ENCODE data around the gene SYTL1. TPM values are rescaled to one million over a fixed set of nuclear protein-coding genes. Genes with fewer than 3 reads are reported as not detected.
A peak's percentile ranks its signal among the peaks of the same experiment; 100 is the strongest.

Gene SYTL1
- total and polyA plus RNA-seq, 9 of the 15 experiments (the other 6 are each of a cell fraction or from before 2014, with no cell fraction given), result 0.04 to 9.3 (median 1.7) TPM

DNA sequence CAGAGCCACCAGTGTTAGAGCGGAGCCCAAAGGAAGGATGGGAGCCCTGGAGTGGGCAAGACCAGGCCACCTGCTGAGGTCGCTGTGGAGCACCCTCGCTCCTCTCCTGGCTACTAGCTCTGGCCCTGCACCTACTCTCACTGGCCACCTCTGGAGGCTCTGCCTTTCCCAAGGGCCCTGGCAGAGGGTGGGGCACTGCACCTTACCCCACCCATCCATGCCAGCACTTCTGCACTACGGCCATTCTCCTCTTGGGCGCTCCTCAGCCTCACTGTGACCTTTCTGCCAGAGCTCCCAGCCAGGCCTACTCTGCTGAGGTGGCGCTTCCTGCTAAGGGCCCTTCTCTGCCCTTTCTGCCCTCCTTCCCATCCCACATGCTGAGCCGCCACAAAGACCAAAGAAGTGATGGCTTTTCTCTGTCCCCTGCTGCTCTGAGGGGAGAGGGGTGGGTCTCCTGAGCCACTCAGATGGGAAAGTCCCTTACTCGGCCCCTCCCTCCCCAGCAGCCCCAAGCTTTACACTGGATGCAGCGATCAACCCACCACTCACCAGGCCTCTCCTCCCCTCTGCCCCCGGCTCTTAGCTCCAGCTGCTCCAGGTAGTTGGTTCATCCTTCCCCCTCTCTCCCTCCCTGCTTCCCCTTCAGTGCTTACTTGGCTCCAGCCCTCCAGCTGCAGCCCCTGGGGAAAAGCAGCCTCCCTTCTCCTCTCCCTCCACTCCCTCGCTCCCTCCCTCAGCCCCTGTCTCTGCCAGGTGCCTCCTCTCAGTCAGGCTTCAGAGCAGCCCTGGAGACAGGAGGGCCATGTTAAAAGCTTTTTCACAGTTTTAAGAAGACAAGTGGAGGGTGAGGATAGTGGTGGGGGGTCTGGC, 34.7 kb upstream of the SYTL1 start (continued):
- TF ChIP-seq REST (IDR thresholded peaks at IDR 0.05; ENCODE audit: borderline replicate concordance), result peak; percentile 5; the same call in 1 of the 2 replicates
- TF ChIP-seq REST (CRISPR knock-in tag; IDR thresholded peaks at IDR 0.05; ENCODE audit: low read depth), result no peak
- no peak for TF ChIP-seq CC2D1A (IDR thresholded peaks at IDR 0.05)
- no peak for TF ChIP-seq DMBX1 (CRISPR knock-in tag; IDR thresholded peaks at IDR 0.05; ENCODE audit: borderline replicate concordance)
- TF ChIP-seq POU5F1 (IDR thresholded peaks at IDR 0.05; ENCODE audit: borderline replicate concordance, low read depth, low read length, partially characterized antibody), result no peak
- peak; percentile 56 for TF ChIP-seq C11orf30 (IDR thresholded peaks at IDR 0.05; ENCODE audit: low read depth)
- no peak for TF ChIP-seq TOE1 (IDR thresholded peaks at IDR 0.05; ENCODE audit: borderline replicate concordance)
- TF ChIP-seq TOE1 (CRISPR knock-in tag; IDR thresholded peaks at IDR 0.05; ENCODE audit: borderline replicate concordance, low read depth), result no peak
- peak; percentile 57; the same call in 1 of the 2 replicates for TF ChIP-seq ZNF316 (IDR thresholded peaks at IDR 0.05)
- no peak for TF ChIP-seq ZNF212 (CRISPR knock-in tag; IDR thresholded peaks at IDR 0.05)
- TF ChIP-seq JUNB (CRISPR knock-in tag; conservative IDR thresholded peaks at IDR 0.05), result no peak
- no peak for TF ChIP-seq XRCC4 (IDR thresholded peaks at IDR 0.05; ENCODE audit: extremely low read depth, insufficient read depth, insufficient read length)
- TF ChIP-seq RAD21 (CRISPR knock-in tag; conservative IDR thresholded peaks at IDR 0.05 in 1 of 2, IDR thresholded peaks at IDR 0.05 in 1 of 2), result peak in 1 of 2 experiments; percentile 42; a peak in 2 of 4 replicates
- no peak for TF ChIP-seq HMGXB4 (CRISPR knock-in tag; IDR thresholded peaks at IDR 0.05)
- TF ChIP-seq CTBP1 (IDR thresholded peaks at IDR 0.05; ENCODE audit: borderline replicate concordance), result no peak
- TF ChIP-seq, protein P1, sequence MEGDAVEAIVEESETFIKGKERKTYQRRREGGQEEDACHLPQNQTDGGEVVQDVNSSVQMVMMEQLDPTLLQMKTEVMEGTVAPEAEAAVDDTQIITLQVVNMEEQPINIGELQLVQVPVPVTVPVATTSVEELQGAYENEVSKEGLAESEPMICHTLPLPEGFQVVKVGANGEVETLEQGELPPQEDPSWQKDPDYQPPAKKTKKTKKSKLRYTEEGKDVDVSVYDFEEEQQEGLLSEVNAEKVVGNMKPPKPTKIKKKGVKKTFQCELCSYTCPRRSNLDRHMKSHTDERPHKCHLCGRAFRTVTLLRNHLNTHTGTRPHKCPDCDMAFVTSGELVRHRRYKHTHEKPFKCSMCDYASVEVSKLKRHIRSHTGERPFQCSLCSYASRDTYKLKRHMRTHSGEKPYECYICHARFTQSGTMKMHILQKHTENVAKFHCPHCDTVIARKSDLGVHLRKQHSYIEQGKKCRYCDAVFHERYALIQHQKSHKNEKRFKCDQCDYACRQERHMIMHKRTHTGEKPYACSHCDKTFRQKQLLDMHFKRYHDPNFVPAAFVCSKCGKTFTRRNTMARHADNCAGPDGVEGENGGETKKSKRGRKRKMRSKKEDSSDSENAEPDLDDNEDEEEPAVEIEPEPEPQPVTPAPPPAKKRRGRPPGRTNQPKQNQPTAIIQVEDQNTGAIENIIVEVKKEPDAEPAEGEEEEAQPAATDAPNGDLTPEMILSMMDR (IDR thresholded peaks at IDR 0.05 in 2 of 3, conservative IDR thresholded peaks at IDR 0.05 in 1 of 3; ENCODE audit: insufficient read depth in 2 of 3, low read depth in 1 of 3, low read length in 3 of 3), result peak; percentile 69 to 82 (median 74)

Data from K562 (cell line).